ENCODE results near the gene NT5C.

Gene NT5C

DNA sequence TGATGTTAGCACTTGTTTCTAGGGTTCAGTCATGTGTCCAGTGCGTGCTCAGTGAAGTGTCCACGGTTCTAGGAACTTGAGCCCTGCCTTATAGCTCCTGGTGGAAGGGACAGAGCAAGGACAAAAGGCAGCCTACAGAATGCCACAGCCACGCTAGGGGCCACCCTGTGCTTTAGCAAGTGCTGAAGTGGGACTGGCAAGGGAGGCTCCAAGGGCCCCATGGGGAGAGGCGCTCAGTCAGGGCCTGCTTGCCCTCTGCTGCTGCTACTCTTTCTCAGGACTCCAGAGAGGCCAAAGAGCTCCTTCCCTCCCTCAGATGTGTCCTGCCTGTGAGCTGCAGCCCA is 6.8 kb downstream of the NT5C start:
- no peak for DNase-seq (ENCODE audit: low read depth)
- H3K4me3 ChIP-seq (ENCODE audit: low read length) = no peak overlapping the region
- TF ChIP-seq CTCF (conservative IDR thresholded peaks at IDR 0.05; ENCODE audit: low read depth, low read length) = no peak

DNA sequence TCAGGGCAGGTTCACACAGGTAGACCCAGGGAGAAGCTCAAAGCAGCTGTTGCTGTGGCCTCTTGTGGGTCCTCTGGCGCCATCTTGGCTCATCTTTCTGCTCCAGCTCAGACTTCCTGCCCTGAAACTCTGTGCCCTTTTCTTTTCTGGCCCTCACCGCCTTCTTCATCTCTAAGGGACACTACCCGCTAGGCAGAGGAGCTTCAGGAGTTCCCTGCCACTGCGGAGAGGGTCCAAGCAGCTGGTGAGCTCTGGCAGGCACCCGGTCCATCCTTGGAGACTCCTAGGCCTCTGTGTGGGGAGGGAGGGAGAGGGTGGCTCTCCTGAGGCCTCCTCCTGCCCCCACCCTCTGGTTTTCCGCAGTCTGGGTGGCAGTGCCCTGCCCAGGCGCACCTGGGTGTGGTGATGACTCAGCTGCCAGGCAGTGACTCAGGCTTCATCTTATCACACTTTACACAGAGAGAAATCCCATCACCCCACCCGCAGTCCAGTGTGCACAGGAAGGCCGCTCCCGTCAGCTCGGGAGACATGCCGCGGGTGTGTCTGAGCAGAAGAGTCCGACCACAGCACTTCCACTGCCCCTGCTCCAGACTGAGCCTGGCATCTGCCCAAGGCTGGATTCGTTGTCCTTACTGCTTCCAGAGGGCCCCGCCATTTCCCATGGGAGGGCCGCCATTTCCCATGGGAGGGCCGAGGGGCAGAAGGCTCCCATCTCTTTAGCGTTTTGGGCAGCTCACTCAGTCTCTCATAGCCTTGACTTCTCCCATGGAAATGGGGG is 7.3 kb downstream of the NT5C start:
- H3K4me3 ChIP-seq (ENCODE audit: low read length) = no peak overlapping the region
- DNase-seq (ENCODE audit: low read depth) = peak; percentile 73
- no peak for TF ChIP-seq CTCF (conservative IDR thresholded peaks at IDR 0.05; ENCODE audit: low read depth, low read length)

GRCh38 chr17:75118307-75118706 is 13.2 kb downstream of the NT5C start:
- no peak for TF ChIP-seq CTCF (conservative IDR thresholded peaks at IDR 0.05; ENCODE audit: low read depth, low read length)
- H3K4me3 ChIP-seq (ENCODE audit: low read length) = no peak overlapping the region
- no peak for DNase-seq (ENCODE audit: low read depth)

- no peak overlapping the region for H3K4me3 ChIP-seq (ENCODE audit: low read length)
- no peak for TF ChIP-seq CTCF (conservative IDR thresholded peaks at IDR 0.05; ENCODE audit: low read depth, low read length)
- no peak for DNase-seq (ENCODE audit: low read depth)
These were observed 14.8 kb downstream of the NT5C start for GRCh38 chr17:75116737-75117136.

DNA sequence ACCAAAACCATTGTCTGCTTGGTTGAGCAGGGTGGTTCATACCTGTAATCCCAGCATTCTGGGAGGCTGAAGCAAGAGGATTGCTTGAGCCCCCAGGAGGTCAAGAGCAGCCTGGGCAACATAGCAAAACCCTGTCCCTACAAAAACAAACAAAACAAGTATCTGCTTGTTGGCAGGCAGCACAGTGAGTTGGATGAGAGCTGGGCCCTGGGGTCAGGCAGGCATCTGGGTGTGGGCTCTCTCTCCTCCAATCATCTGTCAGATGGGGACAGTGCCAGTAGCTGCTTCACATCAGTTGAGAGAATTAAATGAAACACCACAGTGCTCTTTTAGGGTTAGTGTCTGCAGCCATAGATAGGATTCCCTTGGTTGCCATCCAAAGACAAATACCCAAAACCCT is 16.0 kb downstream of the NT5C start:
- H3K4me3 ChIP-seq (ENCODE audit: low read length) = no peak overlapping the region
- no peak for TF ChIP-seq CTCF (conservative IDR thresholded peaks at IDR 0.05; ENCODE audit: low read depth, low read length)
- no peak for DNase-seq (ENCODE audit: low read depth)

- TF ChIP-seq CTCF (conservative IDR thresholded peaks at IDR 0.05; ENCODE audit: low read depth, low read length) = no peak
- H3K4me3 ChIP-seq (ENCODE audit: low read length) = peak overlapping the region; percentile 40
- DNase-seq (ENCODE audit: low read depth) = no peak
These were observed 16.8 kb downstream of the NT5C start for GRCh38 chr17:75114552-75115314.

All from retinal pigment epithelial cell (primary cell).